Liver (tissue), 9 donors: ENCODE measurements around the gene RNASE4. TPM values are rescaled to one million over a fixed set of nuclear protein-coding genes. Genes with fewer than 3 reads are reported as not detected.
"Not testable (repeated sequence)": the region's sequence is repeated elsewhere in the genome, so short reads cannot be mapped to it uniquely, and the experiment has no call there.

ENCODE experiments used
- DNase-seq: peaks from one replicate; pipeline ENCODE4 v3.0.0-alpha.2; 2017; ENCODE audit warnings: low spot score
- H3K27ac ChIP-seq, 2 donors: one replicate each; pipeline ENCODE4 v1.7.0; 2013; ENCODE audit warnings: inconsistent platforms in 2 of 2, low read length in 2 of 2, control low read depth in 1 of 2, low read depth in 1 of 2, mild to moderate bottlenecking in 1 of 2
- H3K27me3 ChIP-seq, 4 donors: one replicate each; pipeline versions ENCODE4 v1.6.1 to v1.7.0; 2013; ENCODE audit warnings: low read length in 3 of 4, inconsistent platforms in 1 of 4, mild to moderate bottlenecking in 1 of 4, moderate library complexity in 1 of 4; ENCODE audit not compliant: control insufficient read depth in 4 of 4, insufficient read depth in 4 of 4
- H3K36me3 ChIP-seq, 4 donors: one replicate each; pipeline versions ENCODE4 v1.6.1 to v1.7.0; 2013; ENCODE audit warnings: low read length in 3 of 4, mild to moderate bottlenecking in 3 of 4, low read depth in 1 of 4, moderate library complexity in 1 of 4; ENCODE audit not compliant: control insufficient read depth in 4 of 4, insufficient read depth in 3 of 4
- H3K4me1 ChIP-seq, 4 donors: one replicate each; pipeline versions ENCODE4 v1.6.1 to v1.7.0; 2013; ENCODE audit warnings: low read length in 3 of 4, mild to moderate bottlenecking in 3 of 4, moderate library complexity in 1 of 4; ENCODE audit not compliant: control insufficient read depth in 4 of 4, insufficient read depth in 4 of 4
- H3K4me3 ChIP-seq, 3 donors: one replicate each; pipeline versions ENCODE4 v1.6.1 to v1.7.0; 2013; ENCODE audit warnings: low read length in 3 of 3, control low read depth in 1 of 3, low read depth in 1 of 3, mild to moderate bottlenecking in 1 of 3
- H3K9ac ChIP-seq, 2 donors: one replicate each; pipeline ENCODE4 v1.7.0; 2013; ENCODE audit warnings: low read length in 2 of 2, mild to moderate bottlenecking in 2 of 2, moderate library complexity in 2 of 2, control low read depth in 1 of 2, low read depth in 1 of 2
- H3K9me3 ChIP-seq, 4 donors: one replicate each; pipeline versions ENCODE4 v1.6.1 to v1.7.0; 2013; ENCODE audit warnings: low read length in 3 of 4; ENCODE audit not compliant: control insufficient read depth in 4 of 4
- CTCF ChIP-seq: fragments of 150-350 bp; IDR thresholded peaks from 2 replicates; pipeline ENCODE4 v1.5.1; 2017; ENCODE audit warnings: improper control_type of control experiment, low read depth, low read length; ENCODE audit not compliant: missing input control
- EGR1 ChIP-seq, 2 donors: IDR thresholded peaks; 2 replicates each; pipeline ENCODE4 v1.6.1; 2016 to 2018; ENCODE audit warnings: antibody characterized with exemption in 2 of 2, low read depth in 2 of 2
- FOXA1 ChIP-seq: IDR thresholded peaks from 2 replicates; pipeline ENCODE4 v1.6.1; 2016; ENCODE audit warnings: antibody characterized with exemption
- FOXA2 ChIP-seq: IDR thresholded peaks from 2 replicates; pipeline ENCODE4 v1.6.1; 2016; ENCODE audit warnings: antibody characterized with exemption
- GABPA ChIP-seq, 2 donors: IDR thresholded peaks in 1 of 2; conservative IDR thresholded peaks in 1 of 2; 2 replicates each; pipeline ENCODE4 v1.6.1; 2016; ENCODE audit warnings: antibody characterized with exemption in 2 of 2, mild to moderate bottlenecking in 1 of 2, moderate library complexity in 1 of 2
- HNF4A ChIP-seq, 2 donors: conservative IDR thresholded peaks; 2 replicates each; pipeline ENCODE4 v1.6.1; 2016; ENCODE audit warnings: antibody characterized with exemption in 2 of 2, mild to moderate bottlenecking in 2 of 2
- HNF4G ChIP-seq: IDR thresholded peaks from 2 replicates; pipeline ENCODE4 v1.6.1; 2016; ENCODE audit warnings: antibody characterized with exemption
- JUND ChIP-seq, 2 donors: IDR thresholded peaks; 2 replicates each; pipeline ENCODE4 v1.6.1; 2016; ENCODE audit warnings: antibody characterized with exemption in 2 of 2
- MAX ChIP-seq: IDR thresholded peaks from 2 replicates; pipeline ENCODE4 v1.6.1; 2016; ENCODE audit warnings: antibody characterized with exemption
- NR2F2 ChIP-seq: IDR thresholded peaks from 2 replicates; pipeline ENCODE4 v1.6.1; 2016; ENCODE audit warnings: antibody characterized with exemption
- RAD21 ChIP-seq, 2 donors: IDR thresholded peaks; 2 replicates each; pipeline ENCODE4 v1.6.1; 2016; ENCODE audit warnings: antibody characterized with exemption in 2 of 2, mild to moderate bottlenecking in 2 of 2
- RXRA ChIP-seq, 2 donors: IDR thresholded peaks; 2 replicates each; pipeline ENCODE4 v1.6.1; 2017 to 2018; ENCODE audit warnings: antibody characterized with exemption in 2 of 2, mild to moderate bottlenecking in 1 of 2
- SP1 ChIP-seq: IDR thresholded peaks from 2 replicates; pipeline ENCODE4 v1.6.1; 2018; ENCODE audit warnings: antibody characterized with exemption, mild to moderate bottlenecking
- YY1 ChIP-seq: IDR thresholded peaks from 2 replicates; pipeline ENCODE4 v1.6.1; 2016; ENCODE audit warnings: antibody characterized with exemption, mild to moderate bottlenecking
- ZBTB33 ChIP-seq: IDR thresholded peaks from 2 replicates; pipeline ENCODE4 v1.6.1; 2016; ENCODE audit warnings: antibody characterized with exemption
- WGBS: extraction: QIAGEN DNeasy Blood & Tissue Kit; methylation state at CpG from one replicate; pipeline ENCODE4 v1.1.7; 2013; 5-methylcytosine and 5-hydroxymethylcytosine counted together
- polyA plus RNA-seq, 2 donors: library from polyadenylated mRNA; stranded (reverse) in 1 of 2; unstranded in 1 of 2; fragments of 200-250 nt in 1 of 2; fragments of >200 nt in 1 of 2; fragmentation: Nextera tagmentation in 1 of 2; extraction: Ambion mirVana in 1 of 2; gene quantifications; one replicate each; pipeline versions ENCODE4 v1.2.1 to v1.2.3, GENCODE V29; 2013 to 2015
- total RNA-seq, 2 donors: library from RNA; depleted of rRNA; stranded (reverse); fragments of >200 nt; gene quantifications; one replicate each; pipeline ENCODE4 v1.2.3, GENCODE V29; 2014
- donor health status: healthy.
- donor health status: healthy.
- donor health status: healthy.
- donor health status: healthy.
- donor health status: healthy.

RNASE4 gene
- total and polyA plus RNA-seq, 4 donors: 129 to 319 (median 184) TPM

DNA sequence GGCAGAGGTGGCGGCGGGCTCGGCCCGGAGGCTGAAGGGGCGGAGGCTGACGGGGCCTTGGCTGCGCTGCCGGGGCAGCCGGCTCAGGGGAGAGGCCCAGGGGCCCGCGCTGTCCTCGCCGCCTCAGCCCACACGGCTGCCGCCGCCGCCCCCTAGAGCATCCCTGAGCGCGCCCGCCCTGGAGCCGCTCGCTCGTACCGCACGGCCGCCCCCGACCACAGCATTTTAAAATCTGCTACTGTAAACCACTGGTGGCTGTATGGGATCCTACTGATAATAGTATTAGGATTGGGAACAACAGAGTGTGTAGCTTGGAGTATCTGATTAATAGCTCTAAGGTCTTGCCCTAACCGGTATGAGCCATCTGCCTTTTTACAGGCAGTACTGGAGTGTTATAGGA lies 39.1 kb downstream of the RNASE4 start:
- no peak overlapping the region for H3K4me3 ChIP-seq
- TF ChIP-seq RXRA (IDR thresholded peaks at IDR 0.05) (no peak), EGR1 (IDR thresholded peaks at IDR 0.05; ENCODE audit: low read depth in 2 of 2) (no peak), HNF4A (conservative IDR thresholded peaks at IDR 0.05) (no peak), SP1 (no peak), MAX (no peak), GABPA (IDR thresholded peaks at IDR 0.05 in 1 of 2, conservative IDR thresholded peaks at IDR 0.05 in 1 of 2) (no peak)
- H3K9ac ChIP-seq: no peak overlapping the region
- no peak for DNase-seq
- no peaks in the 10 kb centered on the region for H3K4me1 ChIP-seq
- H3K27me3 ChIP-seq: peaks cover 0 to 10% (median 0%) of the 10 kb centered on the region in 4 donors
- 22% methylated on average over 28 of the region's 28 CpGs for WGBS
- H3K36me3 ChIP-seq: no peaks in the 10 kb centered on the region
- no peak overlapping the region for H3K27ac ChIP-seq
- H3K9me3 ChIP-seq: no peaks in the 10 kb centered on the region

DNA sequence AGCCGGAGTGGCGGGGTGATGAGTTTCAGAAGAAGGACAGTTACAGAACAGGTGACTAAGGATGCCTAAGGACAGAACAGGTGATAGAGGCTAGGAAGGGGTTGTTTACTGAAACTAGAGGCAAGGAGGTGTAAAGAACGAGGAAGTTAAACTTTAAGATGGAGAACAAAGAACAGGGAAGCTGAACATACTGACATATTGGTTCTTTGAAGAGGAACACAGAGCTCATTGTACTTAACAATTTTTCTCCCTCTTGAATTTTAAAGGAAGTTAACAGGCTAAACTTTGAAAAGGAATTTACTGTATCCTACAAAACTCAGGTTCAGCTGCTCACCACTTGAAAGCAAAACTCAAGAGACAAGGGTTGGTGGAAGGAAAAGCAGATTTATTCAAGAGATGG lies 41.8 kb downstream of the RNASE4 start:
- not testable (repeated sequence) for H3K9ac ChIP-seq, H3K27ac ChIP-seq, H3K4me1 ChIP-seq, DNase-seq, H3K36me3 ChIP-seq, H3K9me3 ChIP-seq, H3K4me3 ChIP-seq
- H3K27me3 ChIP-seq: peaks cover 0 to 10% (median 0%) of the 10 kb centered on the region in 4 donors
- 83% methylated on average over 3 of the region's 3 CpGs for WGBS

DNA sequence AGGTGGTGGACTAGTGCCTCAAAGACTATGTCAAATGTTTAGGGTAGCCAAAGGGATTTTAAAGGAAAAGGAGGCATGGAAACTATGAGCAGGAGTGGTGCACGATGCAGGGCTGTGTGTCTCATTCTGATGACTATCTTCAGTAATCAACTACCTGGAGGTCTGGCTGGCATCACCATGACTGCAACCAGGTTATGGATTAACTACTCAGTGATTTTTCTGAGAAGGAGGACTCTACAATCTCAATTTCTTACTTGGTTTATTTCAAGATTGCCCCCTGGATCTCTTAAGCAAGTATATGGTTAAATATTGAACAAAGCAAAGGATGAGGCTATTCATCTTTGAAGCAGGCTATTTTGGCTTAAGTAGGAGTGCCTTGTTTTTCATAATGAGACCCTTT lies 42.2 kb downstream of the RNASE4 start:
- no peaks in the 10 kb centered on the region for H3K36me3 ChIP-seq
- H3K27me3 ChIP-seq: peaks cover 0 to 10% (median 0%) of the 10 kb centered on the region in 4 donors
- H3K27ac ChIP-seq: no peak overlapping the region
- WGBS: 67% methylated on average over 1 of the region's 1 CpG
- TF ChIP-seq SP1 (no peak), HNF4G (no peak), EGR1 (IDR thresholded peaks at IDR 0.05; ENCODE audit: low read depth in 2 of 2) (no peak), RXRA (IDR thresholded peaks at IDR 0.05) (no peak)
- no peak overlapping the region for H3K4me3 ChIP-seq
- H3K9me3 ChIP-seq: no peaks in the 10 kb centered on the region
- no peak overlapping the region for H3K9ac ChIP-seq
- no peak for DNase-seq
- no peaks in the 10 kb centered on the region for H3K4me1 ChIP-seq

DNA sequence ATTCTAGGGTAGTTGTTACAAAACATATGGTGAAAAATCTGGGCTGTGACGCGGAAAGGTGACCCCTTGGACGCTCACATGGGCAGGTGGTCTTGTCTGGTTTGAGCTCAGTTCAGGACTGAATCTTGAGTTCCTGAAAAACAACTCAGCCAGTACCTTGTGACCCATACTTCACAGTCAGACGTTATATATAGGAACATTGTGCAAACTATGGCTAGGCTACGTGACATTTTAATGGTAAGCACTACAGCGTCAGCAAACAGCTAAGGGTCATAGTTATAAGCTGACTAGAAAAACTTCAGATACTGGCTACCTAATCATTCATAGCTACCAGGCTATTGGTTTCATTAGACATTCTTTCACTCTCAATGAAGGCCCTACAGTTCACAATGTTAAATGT lies 46.5 kb downstream of the RNASE4 start:
- WGBS: 58% methylated on average over 6 of the region's 6 CpGs
- TF ChIP-seq SP1: no peak
- TF ChIP-seq NR2F2: no peak
- no peak for TF ChIP-seq CTCF
- TF ChIP-seq YY1: no peak
- no peak for TF ChIP-seq FOXA1
- no peak for TF ChIP-seq JUND (IDR thresholded peaks at IDR 0.05)
- no peak for TF ChIP-seq FOXA2
- no peak for TF ChIP-seq MAX
- TF ChIP-seq GABPA (IDR thresholded peaks at IDR 0.05 in 1 of 2, conservative IDR thresholded peaks at IDR 0.05 in 1 of 2): no peak
- no peak for TF ChIP-seq RAD21 (IDR thresholded peaks at IDR 0.05)
- TF ChIP-seq RXRA (IDR thresholded peaks at IDR 0.05): no peak
- no peak for TF ChIP-seq EGR1 (IDR thresholded peaks at IDR 0.05; ENCODE audit: low read depth in 2 of 2)
- TF ChIP-seq ZBTB33: no peak
- H3K36me3 ChIP-seq: no peaks in the 10 kb centered on the region
- no peaks in the 10 kb centered on the region for H3K9me3 ChIP-seq
- peaks cover 0 to 2% (median 0%) of the 10 kb centered on the region in 4 donors for H3K27me3 ChIP-seq
- no peak for DNase-seq
- no peak overlapping the region for H3K27ac ChIP-seq
- H3K9ac ChIP-seq: no peak overlapping the region
- no peaks in the 10 kb centered on the region for H3K4me1 ChIP-seq
- no peak overlapping the region for H3K4me3 ChIP-seq
